GM18508 (cell line): ENCODE results near the gene CDCP2.
"Not testable (repeated sequence)": the region's sequence is repeated elsewhere in the genome, so short reads cannot be mapped to it uniquely, and the experiment has no call there.

ENCODE experiments used
- ATAC-seq: cut with Tn5 transposase; IDR thresholded peaks from one replicate; pipeline ENCODE4 v1.9.1; 2021; ENCODE audit warnings: moderate number of reproducible peaks; ENCODE audit not compliant: insufficient read depth, unreplicated experiment

CDCP2 gene

GRCh38 chr1:54168206-54168965, 15.6 kb upstream of the CDCP2 start:
- ATAC-seq, result no peak

GRCh38 chr1:54167422-54168139, 14.8 kb upstream of the CDCP2 start:
- no peak for ATAC-seq

- ATAC-seq, result not testable (repeated sequence)
These were observed 13.6 kb upstream of the CDCP2 start for GRCh38 chr1:54166357-54166756.

GRCh38 chr1:54165146-54165545, 12.3 kb upstream of the CDCP2 start:
- ATAC-seq, result no peak

GRCh38 chr1:54163573-54163972, 10.8 kb upstream of the CDCP2 start:
- no peak for ATAC-seq

GRCh38 chr1:54163051-54163450, 10.3 kb upstream of the CDCP2 start:
- ATAC-seq, result no peak

- ATAC-seq, result no peak
These were observed 8.8 kb upstream of the CDCP2 start for GRCh38 chr1:54161495-54162168.

- ATAC-seq, result no peak
These were observed 7.6 kb upstream of the CDCP2 start for GRCh38 chr1:54160351-54160750.

GRCh38 chr1:54159733-54160316, 7.0 kb upstream of the CDCP2 start:
- no peak for ATAC-seq

- ATAC-seq, result no peak
These were observed 5.3 kb upstream of the CDCP2 start for GRCh38 chr1:54158071-54158470.

GRCh38 chr1:54157401-54157800, 4.6 kb upstream of the CDCP2 start:
- ATAC-seq, result no peak

GRCh38 chr1:54156986-54157385, 4.2 kb upstream of the CDCP2 start:
- no peak for ATAC-seq

- no peak for ATAC-seq
These were observed 3.4 kb upstream of the CDCP2 start for GRCh38 chr1:54156201-54156600.

GRCh38 chr1:54153535-54154439, 987 bp upstream of the CDCP2 start:
- ATAC-seq, result no peak

GRCh38 chr1:54151013-54151412, 1.8 kb downstream of the CDCP2 start:
- no peak for ATAC-seq

GRCh38 chr1:54149734-54150133, 3.1 kb downstream of the CDCP2 start:
- no peak for ATAC-seq

GRCh38 chr1:54144366-54144765, 8.4 kb downstream of the CDCP2 start:
- no peak for ATAC-seq

GRCh38 chr1:54142146-54142900, 10.5 kb downstream of the CDCP2 start:
- no peak for ATAC-seq

GRCh38 chr1:54139711-54140110, 13.1 kb downstream of the CDCP2 start:
- no peak for ATAC-seq
